GM06990 (cell line): ENCODE results near the gene FBXO40.

Source experiments
- DNase-seq: peaks from one replicate; pipeline ENCODE4 v3.0.0-alpha.2; 2011; ENCODE audit not compliant: insufficient read length; ENCODE audit errors: extremely low read depth
- H3K27me3 ChIP-seq: replicated peaks from 2 replicates; pipeline ENCODE4 v1.6.0; 2011; ENCODE audit warnings: low read length; ENCODE audit not compliant: control insufficient read depth, insufficient read depth
- H3K36me3 ChIP-seq: 2 replicates; pipeline ENCODE4 v1.5.1; 2011; ENCODE audit warnings: low read length; ENCODE audit not compliant: control insufficient read depth, insufficient read depth
- H3K4me3 ChIP-seq: replicated peaks from 2 replicates; pipeline ENCODE4 v1.5.1; 2011; ENCODE audit warnings: low read depth, mild to moderate bottlenecking, control low read depth, low read length
- TF ChIP-seq, protein P1 (sequence below): IDR thresholded peaks from 2 replicates; pipeline ENCODE4 v1.5.1; 2011; ENCODE audit warnings: low read length, control low read depth, mild to moderate bottlenecking, inconsistent platforms; ENCODE audit not compliant: insufficient read depth, poor library complexity, severe bottlenecking

The FBXO40 gene

DNA sequence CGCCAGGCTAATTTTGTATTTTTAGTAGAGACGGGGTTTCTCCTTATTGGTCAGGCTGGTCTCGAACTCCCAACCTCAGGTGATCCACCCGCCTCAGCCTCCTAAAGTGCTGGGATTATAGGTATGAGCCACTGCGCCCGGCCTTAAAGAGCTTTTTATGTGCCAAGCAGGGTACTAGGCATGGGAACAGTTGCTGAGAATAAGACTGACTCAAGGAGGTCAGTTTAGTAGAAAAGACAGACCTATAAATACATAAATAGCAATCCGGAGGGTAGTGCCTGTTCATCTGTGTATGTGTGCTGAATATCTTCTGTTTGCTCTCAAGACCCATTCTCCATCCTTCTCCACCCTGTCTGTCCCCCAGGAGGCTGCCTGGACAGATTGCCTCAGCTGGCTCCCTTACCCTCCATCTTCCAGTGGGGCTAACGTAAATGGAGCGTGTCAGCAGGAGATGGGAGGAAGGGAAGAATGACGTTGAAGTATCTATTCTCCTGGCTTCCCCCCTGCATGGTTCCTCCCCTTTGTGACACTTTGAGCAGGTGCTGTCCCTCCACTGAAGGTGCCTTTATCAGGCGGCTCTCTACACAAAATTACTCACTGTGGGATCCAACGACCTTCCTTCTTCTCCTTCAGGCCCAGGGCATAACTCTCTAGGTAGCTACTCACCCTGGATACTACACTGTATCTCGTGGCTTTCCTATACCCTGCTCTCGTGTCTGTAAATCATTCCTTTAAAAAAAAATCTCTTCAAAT, 31.1 kb downstream of the FBXO40 start:
- DNase-seq, result no peak
- Histone ChIP-seq H3K4me3 (no peak overlapping the region), H3K36me3 (no peaks in the 10 kb centered on the region; the same call in 1 of the 2 replicates), H3K27me3 (no peaks in the 10 kb centered on the region; the same call in 1 of the 2 replicates)
- TF ChIP-seq, protein P1, sequence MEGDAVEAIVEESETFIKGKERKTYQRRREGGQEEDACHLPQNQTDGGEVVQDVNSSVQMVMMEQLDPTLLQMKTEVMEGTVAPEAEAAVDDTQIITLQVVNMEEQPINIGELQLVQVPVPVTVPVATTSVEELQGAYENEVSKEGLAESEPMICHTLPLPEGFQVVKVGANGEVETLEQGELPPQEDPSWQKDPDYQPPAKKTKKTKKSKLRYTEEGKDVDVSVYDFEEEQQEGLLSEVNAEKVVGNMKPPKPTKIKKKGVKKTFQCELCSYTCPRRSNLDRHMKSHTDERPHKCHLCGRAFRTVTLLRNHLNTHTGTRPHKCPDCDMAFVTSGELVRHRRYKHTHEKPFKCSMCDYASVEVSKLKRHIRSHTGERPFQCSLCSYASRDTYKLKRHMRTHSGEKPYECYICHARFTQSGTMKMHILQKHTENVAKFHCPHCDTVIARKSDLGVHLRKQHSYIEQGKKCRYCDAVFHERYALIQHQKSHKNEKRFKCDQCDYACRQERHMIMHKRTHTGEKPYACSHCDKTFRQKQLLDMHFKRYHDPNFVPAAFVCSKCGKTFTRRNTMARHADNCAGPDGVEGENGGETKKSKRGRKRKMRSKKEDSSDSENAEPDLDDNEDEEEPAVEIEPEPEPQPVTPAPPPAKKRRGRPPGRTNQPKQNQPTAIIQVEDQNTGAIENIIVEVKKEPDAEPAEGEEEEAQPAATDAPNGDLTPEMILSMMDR, result no peak

DNA sequence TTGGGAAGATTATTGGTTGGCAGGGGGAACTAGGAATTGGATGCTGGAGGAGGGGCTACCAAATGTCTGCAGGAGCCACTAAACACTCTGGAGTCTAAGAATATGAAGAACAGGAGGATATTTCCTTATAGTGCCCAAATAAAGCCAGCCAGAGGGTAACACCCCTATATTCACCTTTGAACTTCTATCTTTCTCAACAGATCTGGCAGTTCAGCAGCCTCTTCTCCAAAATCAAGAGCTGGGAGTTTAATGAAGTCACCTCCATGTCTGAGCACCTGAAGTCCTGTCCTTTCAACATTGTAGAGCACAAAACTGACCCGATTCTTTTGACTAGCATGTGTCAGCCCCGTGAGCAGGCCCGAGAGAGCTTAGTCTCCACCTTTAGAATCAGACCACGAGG, 33.3 kb downstream of the FBXO40 start:
- no peak overlapping the region for H3K4me3 ChIP-seq
- TF ChIP-seq, protein P1, result no peak
- peaks cover 3% of the 10 kb centered on the region for H3K36me3 ChIP-seq
- H3K27me3 ChIP-seq, result no peaks in the 10 kb centered on the region; the same call in 1 of the 2 replicates
- DNase-seq, result no peak

DNA sequence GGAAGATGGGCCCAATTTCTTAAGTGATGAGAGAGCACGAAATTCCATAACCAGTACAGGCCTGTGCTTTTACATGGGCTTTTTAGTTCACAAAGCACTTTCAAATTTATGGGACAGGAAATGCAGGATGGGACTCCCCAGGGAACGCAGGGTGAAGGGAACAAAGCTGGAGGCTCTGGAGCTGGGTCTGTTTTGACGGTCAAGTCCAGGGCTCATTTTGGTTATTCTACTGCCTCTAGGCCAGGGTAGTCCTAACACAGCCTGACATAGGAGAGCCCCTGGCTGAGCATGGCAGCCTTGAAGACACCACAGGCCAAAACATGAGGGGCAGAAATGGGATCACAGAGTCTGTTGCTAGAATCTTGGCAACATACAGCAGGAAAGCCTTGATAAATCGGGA, 34.0 kb downstream of the FBXO40 start:
- H3K4me3 ChIP-seq, result no peak overlapping the region
- H3K36me3 ChIP-seq, result peaks cover 9% of the 10 kb centered on the region
- no peaks in the 10 kb centered on the region; the same call in 1 of the 2 replicates for H3K27me3 ChIP-seq
- DNase-seq, result no peak
- TF ChIP-seq, protein P1, result no peak

DNA sequence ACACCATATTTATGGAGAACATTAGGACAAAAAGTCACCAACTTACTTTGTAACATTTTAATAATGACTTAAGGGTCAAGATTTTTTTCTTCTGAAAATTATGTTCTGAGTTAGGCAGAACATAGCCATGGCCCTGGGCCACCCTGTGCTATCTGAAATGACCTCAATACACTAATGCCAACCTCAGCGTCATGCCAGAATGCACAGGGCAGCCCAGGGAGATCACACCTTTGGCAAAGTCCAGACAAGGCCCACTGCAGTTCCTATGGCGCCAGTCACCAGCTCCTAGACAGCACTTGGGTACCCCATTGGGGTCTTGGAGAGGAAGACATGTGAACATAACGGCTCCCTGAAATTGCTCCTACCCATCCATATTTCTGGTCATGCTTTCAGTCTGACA, 34.4 kb downstream of the FBXO40 start:
- Histone ChIP-seq H3K27me3 (no peaks in the 10 kb centered on the region), H3K4me3 (no peak overlapping the region), H3K36me3 (peaks cover 12% of the 10 kb centered on the region)
- no peak for DNase-seq
- TF ChIP-seq, protein P1, result no peak

DNA sequence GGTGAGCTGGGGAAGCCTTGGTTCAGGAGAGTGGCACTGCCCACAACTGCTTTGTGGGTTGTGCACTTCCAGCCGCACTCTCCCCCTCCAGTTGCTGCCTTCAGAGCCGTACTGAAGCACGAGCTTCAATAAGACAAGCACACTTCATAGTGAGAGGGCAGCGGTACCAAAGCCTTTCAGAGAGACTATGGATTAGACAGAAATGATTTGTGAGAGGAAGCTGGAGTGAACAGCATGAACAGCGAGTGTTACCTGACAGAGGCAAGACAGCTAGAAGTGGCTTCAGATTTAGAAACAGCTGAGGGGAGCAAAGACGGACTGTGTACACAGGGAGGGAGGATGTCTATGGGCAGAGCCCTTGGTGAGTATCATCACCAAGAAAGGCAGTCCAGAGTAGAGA, 36.4 kb downstream of the FBXO40 start:
- H3K27me3 ChIP-seq, result no peaks in the 10 kb centered on the region
- no peak overlapping the region for H3K4me3 ChIP-seq
- peaks cover 26% of the 10 kb centered on the region for H3K36me3 ChIP-seq
- TF ChIP-seq, protein P1, result no peak
- no peak for DNase-seq
